HG03439 (cell line): ENCODE results near the gene CDKAL1.
A peak's percentile ranks its signal among the peaks of the same experiment; 100 is the strongest.

Experiments
- ATAC-seq: cut with Tn5 transposase; IDR thresholded peaks from one replicate; pipeline ENCODE4 v1.9.1; 2021; ENCODE audit warnings: mild to moderate bottlenecking, moderate library complexity; ENCODE audit not compliant: unreplicated experiment

Gene CDKAL1

GRCh38 chr6:21151530-21151929 is 617.3 kb downstream of the CDKAL1 start:
- no peak for ATAC-seq

- peak; percentile 67 for ATAC-seq
Observed at GRCh38 chr6:21157186-21157929, 623.1 kb downstream of the CDKAL1 start.

- ATAC-seq = no peak
Observed at GRCh38 chr6:21158149-21158548, 623.9 kb downstream of the CDKAL1 start.

- ATAC-seq = no peak
Observed at GRCh38 chr6:21158873-21159272, 624.6 kb downstream of the CDKAL1 start.

GRCh38 chr6:21159465-21159864 is 625.2 kb downstream of the CDKAL1 start:
- no peak for ATAC-seq

GRCh38 chr6:21161707-21162106 is 627.5 kb downstream of the CDKAL1 start:
- no peak for ATAC-seq

GRCh38 chr6:21163110-21163837 is 629.0 kb downstream of the CDKAL1 start:
- no peak for ATAC-seq

GRCh38 chr6:21163838-21164180 is 629.6 kb downstream of the CDKAL1 start:
- no peak for ATAC-seq

GRCh38 chr6:21164768-21165326 is 630.6 kb downstream of the CDKAL1 start:
- peak; percentile 53 for ATAC-seq

GRCh38 chr6:21166754-21167153 is 632.5 kb downstream of the CDKAL1 start:
- peak; percentile 63 for ATAC-seq

- no peak for ATAC-seq
Observed at GRCh38 chr6:21167790-21168189, 633.5 kb downstream of the CDKAL1 start.

- ATAC-seq = no peak
Observed at GRCh38 chr6:21171801-21172200, 637.5 kb downstream of the CDKAL1 start.

GRCh38 chr6:21173031-21173430 is 638.8 kb downstream of the CDKAL1 start:
- ATAC-seq = no peak

- no peak for ATAC-seq
Observed at GRCh38 chr6:21173678-21174077, 639.4 kb downstream of the CDKAL1 start.

- ATAC-seq = no peak
Observed at GRCh38 chr6:21176197-21176596, 641.9 kb downstream of the CDKAL1 start.

- ATAC-seq = peak; percentile 89
Observed at GRCh38 chr6:21180155-21180554, 645.9 kb downstream of the CDKAL1 start.

- no peak for ATAC-seq
Observed at GRCh38 chr6:21180800-21181337, 646.6 kb downstream of the CDKAL1 start.

GRCh38 chr6:21181866-21182265 is 647.6 kb downstream of the CDKAL1 start:
- no peak for ATAC-seq

- ATAC-seq = no peak
Observed at GRCh38 chr6:21182589-21182988, 648.3 kb downstream of the CDKAL1 start.

GRCh38 chr6:21185861-21186478 is 651.7 kb downstream of the CDKAL1 start:
- ATAC-seq = no peak

- ATAC-seq = no peak
Observed at GRCh38 chr6:21186479-21187055, 652.3 kb downstream of the CDKAL1 start.
